Measurements from ENCODE around the gene TBC1D1.

The TBC1D1 gene

GRCh38 chr4:37860266-37860665, 30.6 kb upstream of the TBC1D1 start:
- TF ChIP-seq CTCF (conservative IDR thresholded peaks at IDR 0.05) (no peak), ZFX (IDR thresholded peaks at IDR 0.05) (no peak)
- H3K27ac ChIP-seq, result no peak overlapping the region

DNA sequence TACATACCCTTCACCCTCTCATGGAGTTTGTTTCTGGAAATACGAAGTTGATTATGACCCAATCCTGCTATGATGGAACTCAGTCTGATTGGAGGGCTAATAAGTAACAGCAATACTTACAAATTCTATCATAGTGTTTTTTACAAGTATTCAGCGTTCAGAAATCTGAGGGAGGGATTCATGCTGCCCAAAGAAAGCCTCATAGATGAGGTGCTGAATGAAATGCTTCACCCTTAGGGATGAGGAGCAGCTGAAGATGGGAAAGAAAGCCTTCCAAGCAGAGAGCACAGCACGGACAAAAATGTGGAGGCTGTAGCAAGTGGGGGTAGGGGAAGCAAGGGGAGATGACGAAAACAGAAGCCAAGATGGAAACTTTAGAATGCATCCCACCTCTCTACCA, 27.9 kb upstream of the TBC1D1 start:
- no peak overlapping the region for H3K27ac ChIP-seq
- TF ChIP-seq ZFX (IDR thresholded peaks at IDR 0.05) (no peak), CTCF (conservative IDR thresholded peaks at IDR 0.05) (no peak)

- H3K27ac ChIP-seq, result no peak overlapping the region
- TF ChIP-seq CTCF (conservative IDR thresholded peaks at IDR 0.05), result no peak
- no peak for TF ChIP-seq ZFX (IDR thresholded peaks at IDR 0.05)
These were observed 26.1 kb upstream of the TBC1D1 start for GRCh38 chr4:37864786-37865185.

DNA sequence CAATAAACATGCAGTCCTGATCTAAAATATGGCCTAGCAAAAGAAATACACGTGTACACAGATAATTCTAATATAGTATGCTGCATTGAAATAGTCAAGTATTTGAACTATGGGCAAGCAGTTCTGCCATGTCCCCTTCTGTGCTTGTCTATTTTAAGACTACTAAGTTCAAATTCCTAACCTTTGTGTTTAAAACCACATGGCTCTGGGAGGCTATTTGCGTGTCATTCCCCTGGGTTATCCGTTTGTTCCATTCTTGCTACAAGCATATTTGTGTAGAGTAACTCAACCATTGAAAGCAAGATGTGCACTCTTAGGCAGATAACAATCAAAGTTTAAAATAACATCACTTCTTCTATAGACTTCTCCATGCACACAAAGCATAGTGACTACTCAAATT, 25.4 kb upstream of the TBC1D1 start:
- TF ChIP-seq CTCF (conservative IDR thresholded peaks at IDR 0.05), result no peak
- no peak for TF ChIP-seq ZFX (IDR thresholded peaks at IDR 0.05)
- H3K27ac ChIP-seq, result no peak overlapping the region

DNA sequence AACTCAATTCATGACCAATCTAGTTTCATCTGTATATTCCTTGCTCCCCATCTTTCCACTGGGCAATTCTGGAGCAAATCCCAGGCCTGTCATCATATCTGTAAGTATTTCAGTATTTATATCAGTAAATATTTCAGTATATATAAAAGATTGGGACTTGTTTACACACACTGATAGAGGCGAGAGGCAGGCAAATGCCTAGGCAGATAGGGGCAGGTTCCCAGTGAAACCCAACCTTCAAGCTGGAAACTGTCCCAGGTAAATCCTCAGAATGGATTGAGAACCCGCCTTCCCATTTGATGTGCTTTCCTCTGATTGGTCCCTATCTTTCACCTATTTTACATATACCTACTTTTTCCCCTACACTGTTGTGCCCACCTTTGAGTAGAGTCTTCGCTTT, 23.8 kb upstream of the TBC1D1 start:
- no peak overlapping the region for H3K27ac ChIP-seq
- TF ChIP-seq ZFX (IDR thresholded peaks at IDR 0.05), result no peak
- TF ChIP-seq CTCF (conservative IDR thresholded peaks at IDR 0.05), result no peak

DNA sequence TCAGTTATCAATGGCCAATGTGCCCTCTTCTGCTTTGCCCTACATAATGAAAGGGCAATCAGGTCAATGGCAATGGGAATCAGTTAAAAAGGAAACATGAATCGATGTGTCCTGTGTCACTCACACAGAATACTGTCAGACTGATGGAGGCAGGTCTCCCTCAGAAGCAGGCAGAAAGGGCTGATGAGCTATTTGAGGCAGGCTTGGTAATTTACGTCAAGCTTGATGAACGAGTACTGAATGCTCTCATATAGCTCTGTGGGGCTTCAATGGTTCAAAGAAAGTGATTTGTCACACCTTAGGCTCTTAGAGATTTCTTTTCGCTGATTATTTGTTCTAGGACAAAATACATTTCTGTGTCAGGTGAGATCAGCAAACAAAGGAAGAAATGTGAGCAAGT, 22.6 kb upstream of the TBC1D1 start:
- H3K27ac ChIP-seq, result no peak overlapping the region
- TF ChIP-seq ZFX (IDR thresholded peaks at IDR 0.05) (no peak), CTCF (conservative IDR thresholded peaks at IDR 0.05) (no peak)

DNA sequence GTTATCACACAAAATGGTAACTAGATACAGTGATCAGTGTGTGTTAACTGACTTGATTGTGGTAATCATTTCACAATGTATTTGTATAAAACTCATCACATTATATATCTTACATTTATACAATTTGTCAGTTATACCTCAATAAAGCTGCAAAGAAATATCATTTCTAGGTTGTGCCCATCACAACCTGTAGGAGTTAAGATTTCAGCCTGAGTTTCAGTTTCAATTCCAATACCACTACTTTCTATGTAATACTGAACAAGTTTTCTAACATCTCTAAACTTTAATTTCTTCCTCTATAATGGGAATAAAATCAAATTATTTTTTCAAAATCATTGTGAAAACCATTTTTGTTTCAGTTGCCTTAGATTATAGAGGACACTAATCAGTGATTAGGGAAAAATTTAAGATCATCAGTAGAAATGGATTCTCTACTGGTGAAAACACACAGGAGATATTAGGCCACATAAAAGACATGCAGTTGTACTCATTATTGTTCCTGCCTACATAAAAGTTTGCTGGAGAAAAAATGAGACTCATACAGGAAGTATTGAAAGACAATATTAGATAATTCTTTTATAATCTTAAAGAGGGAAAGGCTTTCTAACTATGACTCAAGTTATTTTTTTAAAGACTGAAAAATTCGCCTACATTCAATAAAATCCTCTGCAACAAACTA, 18.4 kb upstream of the TBC1D1 start:
- TF ChIP-seq ZFX (IDR thresholded peaks at IDR 0.05) (no peak), CTCF (conservative IDR thresholded peaks at IDR 0.05) (no peak)
- H3K27ac ChIP-seq, result no peak overlapping the region
